Eye (tissue), 1 donor: ENCODE results near the gene CTNNBL1.
A peak's percentile ranks its signal among the peaks of the same experiment; 100 is the strongest.

Source experiments
- DNase-seq: peaks from one replicate; pipeline ENCODE4 v3.0.0-alpha.2; 2015

The CTNNBL1 gene

GRCh38 chr20:37786043-37786442 lies 92.2 kb downstream of the CTNNBL1 start:
- no peak for DNase-seq

- DNase-seq = peak; percentile 24
Measured at GRCh38 chr20:37789408-37789807, 95.6 kb downstream of the CTNNBL1 start.

GRCh38 chr20:37790900-37791299 lies 97.1 kb downstream of the CTNNBL1 start:
- DNase-seq = no peak

- no peak for DNase-seq
Measured at GRCh38 chr20:37796121-37796520, 102.3 kb downstream of the CTNNBL1 start.

GRCh38 chr20:37796733-37797132 lies 102.9 kb downstream of the CTNNBL1 start:
- DNase-seq = no peak

- no peak for DNase-seq
Measured at GRCh38 chr20:37797669-37798175, 103.9 kb downstream of the CTNNBL1 start.

- no peak for DNase-seq
Measured at GRCh38 chr20:37798312-37798711, 104.5 kb downstream of the CTNNBL1 start.

- no peak for DNase-seq
Measured at GRCh38 chr20:37800618-37801017, 106.8 kb downstream of the CTNNBL1 start.

GRCh38 chr20:37801921-37802320 lies 108.1 kb downstream of the CTNNBL1 start:
- DNase-seq = no peak

- DNase-seq = peak; percentile 93
Measured at GRCh38 chr20:37803438-37804307, 109.8 kb downstream of the CTNNBL1 start.

- no peak for DNase-seq
Measured at GRCh38 chr20:37804584-37805566, 111.0 kb downstream of the CTNNBL1 start.

GRCh38 chr20:37807471-37808232 lies 113.8 kb downstream of the CTNNBL1 start:
- DNase-seq = no peak

GRCh38 chr20:37808233-37809070 lies 114.6 kb downstream of the CTNNBL1 start:
- DNase-seq = no peak

GRCh38 chr20:37810027-37810426 lies 116.2 kb downstream of the CTNNBL1 start:
- DNase-seq = no peak

- no peak for DNase-seq
Measured at GRCh38 chr20:37816003-37816402, 122.2 kb downstream of the CTNNBL1 start.

GRCh38 chr20:37816726-37817125 lies 122.9 kb downstream of the CTNNBL1 start:
- DNase-seq = no peak

GRCh38 chr20:37821696-37822095 lies 127.9 kb downstream of the CTNNBL1 start:
- no peak for DNase-seq

GRCh38 chr20:37822141-37822601 lies 128.3 kb downstream of the CTNNBL1 start:
- peak; percentile 49 for DNase-seq

- peak; percentile 57 for DNase-seq
Measured at GRCh38 chr20:37823296-37823980, 129.6 kb downstream of the CTNNBL1 start.

- no peak for DNase-seq
Measured at GRCh38 chr20:37827605-37828004, 133.8 kb downstream of the CTNNBL1 start.

GRCh38 chr20:37828684-37829083 lies 134.9 kb downstream of the CTNNBL1 start:
- no peak for DNase-seq
